Stimulated activated CD8-positive, alpha-beta memory T cell treated with anti-CD3 and anti-CD28 coated beads, Interleukin-7, amount 100 ng/mL, for 24 hours (primary cell): Measurements from ENCODE around the gene MRGPRE.
"Not testable (repeated sequence)": the region's sequence is repeated elsewhere in the genome, so short reads cannot be mapped to it uniquely, and the experiment has no call there.

Source experiments
- DNase-seq: peaks from one replicate; pipeline ENCODE4 v3.0.0-alpha.2; 2020; ENCODE audit warnings: low read depth

MRGPRE gene, protein sequence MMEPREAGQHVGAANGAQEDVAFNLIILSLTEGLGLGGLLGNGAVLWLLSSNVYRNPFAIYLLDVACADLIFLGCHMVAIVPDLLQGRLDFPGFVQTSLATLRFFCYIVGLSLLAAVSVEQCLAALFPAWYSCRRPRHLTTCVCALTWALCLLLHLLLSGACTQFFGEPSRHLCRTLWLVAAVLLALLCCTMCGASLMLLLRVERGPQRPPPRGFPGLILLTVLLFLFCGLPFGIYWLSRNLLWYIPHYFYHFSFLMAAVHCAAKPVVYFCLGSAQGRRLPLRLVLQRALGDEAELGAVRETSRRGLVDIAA

DNA sequence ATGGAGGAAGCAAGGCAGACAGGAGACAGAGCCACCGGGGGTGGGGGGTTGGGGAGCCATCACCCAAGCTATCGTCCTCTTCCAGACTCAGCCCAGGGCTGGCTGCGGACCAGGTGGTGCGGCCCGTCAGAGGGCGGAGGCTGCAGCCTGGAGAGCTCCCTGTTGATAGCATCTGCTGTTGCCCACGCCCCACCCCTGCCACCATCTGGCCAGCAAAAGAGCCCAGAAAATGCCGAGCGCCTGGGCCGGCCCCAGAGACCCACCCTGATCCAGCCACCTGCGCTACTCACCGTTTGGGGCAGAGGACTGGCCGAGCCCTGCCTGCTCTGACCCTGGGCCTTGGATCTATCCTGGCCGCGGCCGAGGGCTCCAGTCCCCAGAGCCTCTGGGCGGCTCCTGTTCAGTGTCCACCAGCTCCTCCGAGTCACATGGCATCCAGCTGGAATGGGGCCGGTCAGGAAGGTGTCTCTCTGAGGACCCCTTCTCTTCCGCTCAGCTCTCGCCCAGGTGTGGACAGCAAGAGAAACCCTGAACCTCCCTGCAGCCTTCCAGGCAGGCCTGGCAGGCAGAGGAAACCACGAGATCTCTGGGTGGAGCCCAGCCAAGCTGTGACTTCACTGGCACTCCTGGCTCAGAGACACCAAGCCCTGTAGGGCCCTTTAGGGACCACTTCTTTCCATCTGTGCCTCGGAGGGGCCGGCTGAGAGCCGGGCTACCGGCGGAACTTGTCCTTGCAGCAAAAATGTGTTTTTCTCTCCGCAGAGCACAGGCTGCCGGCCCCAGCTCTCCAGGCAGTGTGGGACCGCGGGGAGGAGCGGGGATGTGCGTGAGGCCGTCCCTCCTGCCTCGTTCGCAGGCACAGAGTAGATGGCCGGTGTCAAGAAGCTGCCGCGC is at the start of gene MRGPRE:
Gene MRGPRE (minus strand): TSS at position 567 of the 894 bp plus-strand sequence. CDS start 3,618 bp downstream, outside the sequence.
- no peak for DNase-seq

DNA sequence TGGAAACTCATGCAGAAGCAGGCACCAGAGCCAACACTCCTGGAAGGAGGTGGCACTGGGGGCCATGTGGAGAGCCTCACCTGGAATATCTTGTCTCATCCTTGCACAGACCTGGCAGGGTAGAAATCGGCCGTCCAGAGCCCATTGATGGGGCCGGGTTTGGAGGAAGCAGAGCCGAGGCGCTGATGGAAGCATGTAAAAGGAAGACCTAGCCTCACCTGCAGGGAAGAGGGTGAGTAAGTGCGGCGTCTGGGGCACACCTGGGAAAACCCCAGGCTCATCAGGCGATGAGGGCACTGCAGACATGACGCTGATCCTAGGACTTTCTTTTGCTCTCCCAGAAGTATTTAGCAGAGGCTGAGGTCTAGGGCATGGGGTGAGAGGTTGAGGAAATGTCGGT is 48.9 kb upstream of the MRGPRE start:
- DNase-seq, result not testable (repeated sequence)

DNA sequence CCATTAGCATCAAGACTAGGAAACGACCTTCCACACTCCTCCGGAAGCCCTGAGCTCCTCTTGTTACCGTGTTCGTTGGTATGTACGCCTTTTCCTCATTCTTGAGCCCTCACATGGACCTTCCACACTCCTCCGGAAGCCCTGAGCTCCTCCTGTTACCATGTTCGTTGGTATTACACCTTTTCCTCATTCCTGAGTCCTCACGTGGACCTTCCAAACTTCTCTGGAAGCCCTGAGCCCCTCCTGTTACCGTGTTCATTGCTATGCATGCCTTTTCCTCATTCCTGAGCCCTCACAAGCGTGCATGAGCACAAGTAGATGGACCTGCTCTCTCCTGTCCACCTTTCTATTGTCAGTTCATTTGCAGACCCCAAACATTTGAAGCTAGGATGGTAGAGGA is 48.4 kb upstream of the MRGPRE start:
- DNase-seq, result not testable (repeated sequence)

DNA sequence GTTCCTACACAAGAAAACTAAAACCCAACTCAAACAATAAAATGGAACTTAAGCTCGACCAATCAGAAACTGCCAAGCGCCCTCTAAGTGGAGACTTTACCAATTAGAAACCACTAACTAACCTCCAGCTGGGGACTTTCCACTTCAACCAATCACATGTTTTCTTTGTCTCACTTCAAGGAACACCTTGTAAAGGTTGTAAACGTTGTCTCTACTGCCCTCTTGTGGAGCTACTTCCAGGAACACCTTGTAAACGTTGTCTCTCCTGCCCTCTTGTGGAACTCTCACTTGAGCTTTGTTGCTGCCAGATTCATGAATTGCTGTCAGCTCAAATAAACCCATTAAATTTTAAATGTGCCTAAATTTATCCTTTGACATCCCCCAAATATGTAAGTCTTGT is 46.7 kb upstream of the MRGPRE start:
- DNase-seq, result not testable (repeated sequence)

DNA sequence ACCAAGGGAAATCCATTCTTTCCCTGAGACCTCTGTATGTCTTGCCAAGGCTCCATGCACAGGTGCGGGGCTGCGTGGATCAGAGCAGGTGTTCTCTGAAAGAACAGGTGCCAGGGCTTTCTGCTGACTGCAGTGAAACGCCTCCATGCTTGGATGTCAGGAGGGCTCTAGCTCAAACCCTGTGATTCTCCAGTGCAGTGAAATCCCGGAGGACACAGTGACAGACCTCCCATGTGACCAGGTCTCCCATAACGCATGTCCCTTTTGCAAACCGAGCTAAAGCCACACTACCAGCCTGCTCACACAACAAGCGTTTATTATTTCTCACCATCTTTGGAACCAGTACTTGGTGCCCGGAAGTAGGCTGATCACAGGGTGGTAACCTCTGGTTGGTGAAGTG is 41.4 kb upstream of the MRGPRE start:
- DNase-seq, result not testable (repeated sequence)

DNA sequence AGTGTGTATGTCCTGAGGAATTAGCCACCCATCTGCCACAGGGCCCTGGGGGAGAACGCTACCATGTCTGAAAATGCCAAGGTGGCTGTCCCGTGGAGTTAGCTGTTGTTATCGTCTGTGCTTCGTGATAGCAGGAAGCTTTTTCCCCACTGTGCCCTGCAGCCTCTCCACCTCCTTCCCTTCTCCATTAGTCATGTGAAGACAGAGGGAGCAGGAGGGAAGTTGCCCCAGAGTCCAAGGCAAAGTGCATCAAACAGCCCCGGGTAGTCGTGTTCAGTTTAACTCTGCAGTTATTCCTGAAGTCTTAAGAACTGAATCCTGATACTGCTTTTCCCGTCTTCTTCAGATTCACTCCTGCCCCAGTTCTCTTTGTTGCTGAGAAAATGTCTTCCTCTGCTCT is 30.3 kb upstream of the MRGPRE start:
- DNase-seq, result not testable (repeated sequence)

DNA sequence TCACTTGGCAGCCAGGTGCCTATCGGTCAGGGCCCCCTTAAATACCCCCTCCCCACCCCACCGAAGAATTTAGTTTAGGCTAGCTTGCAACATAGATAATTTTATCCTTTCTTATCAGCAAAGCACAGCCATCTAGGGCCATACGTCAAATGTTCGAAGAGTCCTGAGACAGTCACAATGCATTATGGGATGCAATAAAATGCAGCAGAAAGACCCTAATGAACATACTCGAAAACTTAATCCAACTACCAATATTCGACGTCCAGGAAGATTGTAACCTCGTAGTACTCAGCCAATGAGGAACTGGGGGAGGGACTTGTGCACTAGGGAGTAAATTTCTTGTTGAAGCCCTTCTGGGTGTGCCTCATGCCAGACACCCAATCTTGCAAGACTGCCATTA is 29.6 kb upstream of the MRGPRE start:
- DNase-seq, result not testable (repeated sequence)

DNA sequence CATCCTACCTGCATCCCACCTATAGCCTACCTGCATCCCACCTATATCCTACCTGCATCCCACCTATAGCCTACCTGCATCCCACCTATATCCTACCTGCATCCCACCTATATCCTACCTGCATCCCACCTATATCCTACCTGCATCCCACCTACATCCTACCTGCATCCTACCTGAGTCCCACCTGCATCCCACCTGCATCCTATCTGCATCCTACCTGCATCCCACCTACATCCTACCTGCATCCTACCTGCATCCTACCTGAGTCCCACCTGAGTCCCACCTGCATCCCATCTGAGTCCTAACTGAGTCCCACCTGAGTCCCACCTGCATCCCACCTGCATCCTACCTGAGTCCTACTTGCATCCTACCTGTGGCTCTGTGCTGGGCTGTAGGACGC is 25.3 kb upstream of the MRGPRE start:
- not testable (repeated sequence) for DNase-seq

DNA sequence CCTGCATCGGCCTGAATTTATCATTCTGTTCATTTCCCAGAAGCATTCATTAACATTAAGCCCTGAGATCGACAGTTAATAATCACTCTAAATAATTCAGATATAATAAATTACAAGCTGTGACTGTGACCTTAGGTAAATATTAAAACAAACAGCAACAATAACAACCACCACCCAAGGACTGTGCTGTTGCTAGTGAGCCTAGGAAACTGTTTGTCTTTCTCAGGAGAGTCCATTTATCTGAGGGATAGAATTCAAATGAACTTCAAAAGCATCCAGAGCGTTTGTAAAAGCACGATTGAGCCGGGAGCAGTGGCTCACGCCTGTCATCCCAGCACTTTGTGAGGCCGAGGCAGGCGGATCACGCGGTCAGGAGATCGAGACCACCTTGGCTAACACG is 23.0 kb upstream of the MRGPRE start:
- not testable (repeated sequence) for DNase-seq

DNA sequence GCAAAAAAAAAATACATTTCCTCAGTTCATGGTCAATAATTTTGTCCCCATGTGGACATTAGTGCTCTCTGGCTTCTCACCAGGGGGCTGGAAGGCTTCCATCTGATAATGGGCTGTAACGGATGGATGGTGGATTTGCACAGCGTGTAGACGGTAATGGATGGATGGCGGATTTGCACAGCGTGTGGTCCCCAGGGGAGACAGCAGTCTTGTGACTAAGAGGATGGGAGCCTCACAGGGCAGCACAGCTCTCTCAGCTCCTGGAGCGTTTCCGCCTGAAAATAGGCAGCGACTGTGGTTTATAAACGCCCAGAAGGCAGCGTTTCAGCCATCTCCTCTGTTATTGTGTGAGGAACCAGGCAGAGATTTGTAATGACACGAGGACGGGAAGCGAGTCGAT is 22.6 kb upstream of the MRGPRE start:
- DNase-seq, result not testable (repeated sequence)

DNA sequence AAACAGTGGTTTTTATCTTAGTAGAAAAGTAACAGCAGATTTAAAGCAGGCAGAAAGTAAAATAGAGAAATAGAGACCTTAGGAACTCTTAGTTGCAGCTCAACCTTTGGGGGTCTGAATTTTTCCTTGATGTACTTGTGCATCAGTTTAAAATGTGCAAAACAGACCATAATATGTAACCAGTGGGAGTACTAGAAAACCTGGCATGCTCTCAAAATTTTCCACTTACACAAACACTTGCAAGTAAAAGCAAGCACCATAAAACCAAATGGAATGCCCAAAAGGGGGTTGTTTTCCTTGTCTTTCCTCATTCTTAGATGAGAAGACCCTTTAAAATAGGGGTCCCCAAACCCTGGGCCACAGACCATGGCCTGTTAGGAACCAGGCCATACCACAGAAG is 12.9 kb upstream of the MRGPRE start:
- no peak for DNase-seq

DNA sequence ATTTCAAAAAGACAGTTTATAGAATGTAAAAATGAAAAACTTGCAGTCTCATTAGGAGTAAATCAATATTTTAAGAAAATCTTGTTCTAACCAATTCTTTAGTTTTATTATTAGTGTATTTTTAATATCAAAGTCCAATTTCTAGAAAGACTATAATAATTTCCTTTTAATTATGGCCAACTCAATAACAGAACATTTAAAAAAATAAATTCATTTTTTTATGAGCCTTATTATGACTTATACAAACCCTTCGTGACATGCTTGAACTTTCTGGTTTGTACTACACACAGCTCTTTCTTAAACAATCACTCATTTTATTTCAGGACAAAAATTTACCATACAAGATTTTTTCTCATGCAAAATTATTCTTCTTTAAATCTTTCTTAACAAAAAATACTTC is 11.7 kb upstream of the MRGPRE start:
- no peak for DNase-seq

DNA sequence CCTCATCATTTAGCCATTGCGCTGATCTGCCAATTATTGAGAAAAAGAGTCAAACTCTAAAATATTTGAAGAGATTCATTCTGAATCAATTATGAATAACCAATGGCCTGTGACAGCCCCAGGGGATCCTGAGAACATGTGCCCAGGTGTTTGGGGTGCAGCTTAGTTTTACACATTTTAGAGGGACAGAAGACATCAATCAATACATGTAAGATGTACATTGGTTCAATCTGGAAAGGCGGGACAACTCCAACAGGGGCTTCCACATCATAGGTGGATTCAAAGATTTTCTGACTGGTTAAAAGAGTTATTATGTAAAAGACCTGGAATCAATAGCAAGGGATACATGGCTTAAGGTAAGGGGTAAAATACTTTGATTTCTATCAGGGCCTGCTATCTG is 4.9 kb upstream of the MRGPRE start:
- no peak for DNase-seq

DNA sequence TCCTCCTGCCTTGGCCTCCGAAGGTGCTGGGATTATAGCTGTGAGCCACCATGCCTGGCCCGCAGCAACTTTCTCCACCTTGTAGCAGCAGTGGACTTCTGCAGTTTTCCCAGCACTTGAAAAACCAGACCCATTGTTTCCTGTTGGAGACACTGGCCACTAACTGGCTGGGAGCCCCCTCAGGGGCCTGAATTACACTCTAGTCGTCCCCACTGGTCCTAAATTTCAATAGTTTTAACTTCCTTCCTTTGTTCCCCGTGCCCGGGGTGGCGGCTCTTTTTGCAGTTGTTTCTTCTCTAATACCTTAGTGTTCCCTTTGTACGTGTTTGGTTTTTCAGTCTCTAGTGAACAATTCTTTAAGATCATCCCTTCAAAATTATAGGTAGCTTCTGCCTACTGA is 2.6 kb upstream of the MRGPRE start:
- DNase-seq, result no peak

DNA sequence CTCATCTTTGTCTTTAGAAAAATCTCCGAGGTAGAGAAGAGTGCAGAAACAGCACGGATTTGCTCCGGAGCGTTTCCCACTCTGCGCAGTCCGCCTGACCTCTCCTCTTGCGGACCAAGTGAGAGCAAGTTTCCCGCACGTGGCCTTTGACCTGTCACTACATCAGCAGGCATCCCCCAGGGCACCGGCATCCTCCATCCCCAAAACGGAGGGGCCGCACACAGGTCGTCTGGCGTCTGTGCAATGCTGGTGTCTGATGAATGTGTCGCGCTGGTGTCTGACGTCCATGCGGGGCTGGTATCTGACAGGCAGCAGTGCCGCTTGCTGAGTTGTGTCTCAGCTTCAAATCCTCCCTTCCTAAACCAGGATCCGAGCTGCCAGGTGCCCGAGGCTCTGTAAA is 739 bp upstream of the MRGPRE start:
- no peak for DNase-seq

DNA sequence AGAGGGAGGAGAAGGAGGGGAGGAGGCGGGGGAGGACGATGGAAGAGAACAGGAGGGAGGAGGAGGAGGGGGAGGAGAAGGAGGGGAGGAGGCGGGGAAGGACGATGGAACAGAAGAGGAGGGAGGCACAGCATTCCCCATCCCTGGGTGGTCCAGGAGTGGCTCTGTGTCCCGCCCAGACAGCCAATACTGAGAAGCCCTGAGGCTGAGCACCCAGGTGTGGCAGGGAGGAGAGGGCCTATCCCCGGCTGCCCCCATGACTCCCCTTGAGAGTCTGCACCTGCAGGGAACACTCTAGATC is 717 bp downstream of the MRGPRE start:
- no peak for DNase-seq

DNA sequence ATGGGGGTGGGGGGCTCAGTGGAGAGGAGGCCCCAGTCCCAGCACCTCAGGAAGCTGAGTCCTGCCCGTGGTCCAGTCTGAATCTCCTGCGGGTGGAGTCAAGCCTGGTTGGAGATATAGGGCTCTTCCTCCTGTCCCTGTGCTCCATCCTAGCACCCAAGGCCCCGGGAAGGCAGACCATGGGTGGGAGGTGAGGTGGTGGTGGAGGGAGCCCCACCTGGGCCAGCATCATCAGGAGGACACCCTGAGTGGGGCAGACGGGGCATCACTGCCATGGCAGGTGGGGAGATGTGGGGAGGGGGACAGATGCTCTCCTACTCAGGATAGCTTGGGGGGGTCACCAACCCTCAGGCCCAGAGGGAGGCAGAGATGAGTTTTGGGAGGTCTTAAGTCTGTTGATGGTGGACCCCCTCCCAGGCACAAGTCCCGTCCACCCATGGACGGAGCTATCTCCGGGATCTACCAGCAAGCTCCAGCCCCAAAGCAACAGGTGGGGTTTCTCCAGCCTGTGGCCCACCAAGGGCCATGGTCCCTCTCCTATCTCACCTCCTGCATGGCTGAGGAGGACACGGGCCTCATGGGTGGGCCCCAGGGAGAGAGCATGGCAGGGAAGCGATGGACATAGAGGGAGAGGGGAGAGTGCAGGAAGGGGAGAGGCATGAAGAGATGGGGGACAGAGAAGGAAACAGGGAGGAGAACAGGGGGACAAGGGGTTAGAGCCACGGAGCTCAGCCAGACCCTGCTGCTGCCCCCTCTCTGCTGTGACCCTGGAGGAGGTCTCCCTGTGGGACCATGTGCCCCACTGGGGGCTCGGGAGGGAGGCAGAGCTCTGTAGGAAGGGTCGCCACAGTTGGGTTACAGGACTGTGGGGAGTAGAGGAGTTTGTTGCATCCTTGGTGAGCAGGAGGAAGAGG is 1.3 kb downstream of the MRGPRE start:
- DNase-seq, result no peak

DNA sequence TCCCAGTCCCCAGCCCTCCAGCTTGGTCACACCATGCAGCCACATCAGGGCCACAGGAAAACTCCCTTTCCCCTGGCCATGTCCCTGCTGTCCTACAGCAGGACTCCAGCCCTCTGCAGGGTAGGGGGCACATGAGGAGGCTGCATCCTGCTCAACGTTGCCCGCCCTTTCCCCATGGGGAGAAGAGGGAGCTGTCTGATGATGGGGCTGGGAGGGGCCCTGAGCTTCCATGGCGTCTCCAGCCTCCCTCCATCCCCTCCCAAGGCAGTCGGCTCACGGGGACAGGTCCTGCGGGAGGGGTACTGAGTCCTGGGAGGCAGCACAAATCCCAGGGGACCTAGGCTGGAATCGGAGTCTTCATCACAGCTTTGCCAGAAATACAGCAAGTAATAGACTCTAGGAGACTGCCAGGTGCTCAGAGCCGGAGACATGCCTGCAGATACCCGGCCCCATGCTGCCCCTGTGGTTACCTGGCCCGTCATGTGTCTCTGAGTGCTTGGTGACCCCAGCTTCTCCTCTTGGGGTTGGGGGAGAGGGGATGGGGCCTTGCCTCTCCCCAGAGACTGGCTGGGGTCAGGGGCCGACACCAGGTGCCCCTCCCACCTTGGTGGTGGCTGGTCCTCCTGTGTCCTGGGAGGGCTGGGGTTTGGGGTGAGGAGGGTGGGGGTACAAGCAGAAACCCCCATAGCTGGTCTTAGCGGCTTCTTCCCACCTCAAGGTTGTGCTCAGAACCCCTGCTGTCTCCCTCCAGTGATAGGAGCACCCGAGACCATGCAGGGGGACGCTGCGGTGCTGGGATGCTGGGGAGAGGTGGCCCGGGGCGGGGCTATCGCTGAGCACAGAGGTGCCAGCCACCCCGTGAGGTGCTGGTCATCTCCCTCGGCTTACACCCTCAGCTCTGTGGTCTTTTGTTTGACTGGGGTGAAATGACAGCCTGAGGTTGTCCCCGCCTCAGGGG is 2.3 kb downstream of the MRGPRE start:
- no peak for DNase-seq

DNA sequence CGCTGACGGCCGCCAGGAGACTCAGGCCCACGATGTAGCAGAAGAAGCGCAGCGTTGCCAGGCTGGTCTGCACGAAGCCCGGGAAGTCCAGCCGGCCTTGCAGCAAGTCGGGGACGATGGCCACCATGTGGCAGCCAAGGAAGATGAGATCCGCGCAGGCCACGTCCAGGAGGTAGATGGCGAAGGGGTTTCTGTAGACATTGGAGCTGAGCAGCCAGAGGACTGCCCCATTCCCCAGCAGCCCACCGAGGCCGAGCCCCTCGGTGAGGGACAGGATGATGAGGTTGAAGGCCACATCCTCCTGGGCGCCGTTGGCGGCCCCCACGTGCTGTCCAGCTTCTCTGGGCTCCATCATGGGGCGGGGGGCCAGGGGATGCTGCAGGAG is 3.8 kb downstream of the MRGPRE start:
- no peak for DNase-seq

DNA sequence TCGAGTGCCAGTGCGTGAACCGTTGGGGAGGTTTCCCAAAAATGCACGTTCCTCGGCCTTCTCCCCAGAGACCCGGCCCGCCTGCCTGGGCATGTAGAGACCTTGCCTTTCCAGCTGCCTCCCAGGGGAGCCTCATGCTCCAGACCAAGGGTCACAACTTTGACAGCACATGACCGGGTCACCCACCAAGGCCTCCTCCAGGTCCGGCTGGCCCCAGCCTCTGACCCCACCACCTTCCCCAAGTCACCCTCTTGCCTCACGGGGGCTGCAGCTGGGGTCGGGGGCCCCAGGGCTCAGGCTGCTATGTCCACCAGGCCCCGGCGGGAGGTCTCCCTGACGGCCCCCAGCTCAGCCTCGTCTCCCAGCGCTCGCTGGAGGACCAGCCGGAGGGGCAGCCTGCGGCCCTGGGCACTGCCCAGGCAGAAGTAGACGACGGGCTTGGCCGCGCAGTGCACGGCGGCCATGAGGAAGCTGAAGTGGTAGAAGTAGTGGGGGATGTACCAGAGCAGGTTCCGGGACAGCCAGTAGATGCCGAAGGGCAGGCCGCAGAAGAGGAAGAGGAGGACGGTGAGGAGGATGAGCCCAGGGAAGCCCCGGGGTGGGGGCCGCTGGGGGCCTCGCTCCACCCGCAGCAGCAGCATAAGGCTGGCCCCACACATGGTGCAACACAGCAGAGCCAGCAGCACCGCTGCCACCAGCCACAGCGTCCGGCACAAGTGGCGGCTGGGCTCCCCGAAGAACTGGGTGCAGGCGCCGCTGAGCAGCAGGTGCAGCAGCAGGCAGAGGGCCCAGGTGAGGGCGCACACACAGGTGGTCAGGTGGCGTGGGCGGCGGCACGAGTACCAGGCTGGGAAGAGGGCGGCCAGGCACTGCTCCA is 4.4 kb downstream of the MRGPRE start:
- no peak for DNase-seq
